ENCODE measurements around the gene PATJ.

DNA sequence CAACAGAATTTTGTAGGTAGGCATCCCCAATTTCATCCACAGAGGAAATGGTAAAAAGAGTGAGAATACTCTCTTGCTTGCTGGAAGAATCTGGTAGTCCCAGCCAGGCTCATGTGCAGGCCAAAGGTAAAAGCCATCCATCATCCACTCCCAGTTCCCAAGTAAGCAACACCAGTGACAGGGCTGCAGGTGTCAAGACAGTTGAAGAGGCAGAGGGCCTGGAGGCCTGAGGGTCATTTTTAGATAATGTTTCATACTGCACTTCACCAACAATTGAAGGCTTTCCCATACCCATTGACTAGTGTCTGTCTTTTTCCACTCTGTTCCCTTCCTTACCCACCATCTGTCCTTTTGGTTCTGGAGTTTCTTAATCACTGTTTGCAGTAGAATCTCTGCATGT lies 310.7 kb downstream of the PATJ start:
- TF ChIP-seq, protein P1, sequence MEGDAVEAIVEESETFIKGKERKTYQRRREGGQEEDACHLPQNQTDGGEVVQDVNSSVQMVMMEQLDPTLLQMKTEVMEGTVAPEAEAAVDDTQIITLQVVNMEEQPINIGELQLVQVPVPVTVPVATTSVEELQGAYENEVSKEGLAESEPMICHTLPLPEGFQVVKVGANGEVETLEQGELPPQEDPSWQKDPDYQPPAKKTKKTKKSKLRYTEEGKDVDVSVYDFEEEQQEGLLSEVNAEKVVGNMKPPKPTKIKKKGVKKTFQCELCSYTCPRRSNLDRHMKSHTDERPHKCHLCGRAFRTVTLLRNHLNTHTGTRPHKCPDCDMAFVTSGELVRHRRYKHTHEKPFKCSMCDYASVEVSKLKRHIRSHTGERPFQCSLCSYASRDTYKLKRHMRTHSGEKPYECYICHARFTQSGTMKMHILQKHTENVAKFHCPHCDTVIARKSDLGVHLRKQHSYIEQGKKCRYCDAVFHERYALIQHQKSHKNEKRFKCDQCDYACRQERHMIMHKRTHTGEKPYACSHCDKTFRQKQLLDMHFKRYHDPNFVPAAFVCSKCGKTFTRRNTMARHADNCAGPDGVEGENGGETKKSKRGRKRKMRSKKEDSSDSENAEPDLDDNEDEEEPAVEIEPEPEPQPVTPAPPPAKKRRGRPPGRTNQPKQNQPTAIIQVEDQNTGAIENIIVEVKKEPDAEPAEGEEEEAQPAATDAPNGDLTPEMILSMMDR (IDR thresholded peaks at IDR 0.05): no peak
- TF ChIP-seq POLR2A (IDR thresholded peaks at IDR 0.05): no peak
